ENCODE measurements around the gene MXRA7.

GRCh38 chr17:76734080-76734840, 23.5 kb upstream of the MXRA7 start:
- TF ChIP-seq, protein P1, sequence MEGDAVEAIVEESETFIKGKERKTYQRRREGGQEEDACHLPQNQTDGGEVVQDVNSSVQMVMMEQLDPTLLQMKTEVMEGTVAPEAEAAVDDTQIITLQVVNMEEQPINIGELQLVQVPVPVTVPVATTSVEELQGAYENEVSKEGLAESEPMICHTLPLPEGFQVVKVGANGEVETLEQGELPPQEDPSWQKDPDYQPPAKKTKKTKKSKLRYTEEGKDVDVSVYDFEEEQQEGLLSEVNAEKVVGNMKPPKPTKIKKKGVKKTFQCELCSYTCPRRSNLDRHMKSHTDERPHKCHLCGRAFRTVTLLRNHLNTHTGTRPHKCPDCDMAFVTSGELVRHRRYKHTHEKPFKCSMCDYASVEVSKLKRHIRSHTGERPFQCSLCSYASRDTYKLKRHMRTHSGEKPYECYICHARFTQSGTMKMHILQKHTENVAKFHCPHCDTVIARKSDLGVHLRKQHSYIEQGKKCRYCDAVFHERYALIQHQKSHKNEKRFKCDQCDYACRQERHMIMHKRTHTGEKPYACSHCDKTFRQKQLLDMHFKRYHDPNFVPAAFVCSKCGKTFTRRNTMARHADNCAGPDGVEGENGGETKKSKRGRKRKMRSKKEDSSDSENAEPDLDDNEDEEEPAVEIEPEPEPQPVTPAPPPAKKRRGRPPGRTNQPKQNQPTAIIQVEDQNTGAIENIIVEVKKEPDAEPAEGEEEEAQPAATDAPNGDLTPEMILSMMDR (conservative IDR thresholded peaks at IDR 0.05; ENCODE audit: low read depth, low read length): no peak
- no peak for TF ChIP-seq RAD21 (IDR thresholded peaks at IDR 0.05; ENCODE audit: low read length)

All from IMR-90 (cell line).